ENCODE data around the gene RPL29. TPM values are rescaled to one million over a fixed set of nuclear protein-coding genes. Genes with fewer than 3 reads are reported as not detected.

Gene RPL29
- total RNA-seq, 1 donor from 2014 or later = 810 TPM

GRCh38 chr3:52021489-52022268 is 26.0 kb upstream of the RPL29 start:
- Histone ChIP-seq H3K27me3 (no peaks in the 10 kb centered on the region), H3K27ac (peak overlapping the region; percentile 51), H3K4me3 (no peak overlapping the region), H3K36me3 (no peaks in the 10 kb centered on the region), H3K9me3 (no peaks in the 10 kb centered on the region), H3K4me1 (peaks cover 13% of the 10 kb centered on the region)
- intact Hi-C loops (cut with DNase I) = no loop called here
- TF ChIP-seq CTCF (IDR thresholded peaks at IDR 0.05) = no peak
- ATAC-seq (no peak), DNase-seq (peak; percentile 64)

- ATAC-seq = no peak
- TF ChIP-seq CTCF (IDR thresholded peaks at IDR 0.05) = no peak
- Histone ChIP-seq H3K4me1 (peaks cover 13% of the 10 kb centered on the region), H3K27me3 (no peaks in the 10 kb centered on the region), H3K9me3 (no peaks in the 10 kb centered on the region), H3K4me3 (no peak overlapping the region), H3K27ac (no peak overlapping the region), H3K36me3 (no peaks in the 10 kb centered on the region)
- no peak for DNase-seq
- intact Hi-C loops (cut with DNase I) = no loop called here
Observed at GRCh38 chr3:52020796-52021195, 25.1 kb upstream of the RPL29 start.

GRCh38 chr3:52019352-52020080 is 23.8 kb upstream of the RPL29 start:
- no peak for TF ChIP-seq CTCF (IDR thresholded peaks at IDR 0.05)
- Histone ChIP-seq H3K27me3 (no peaks in the 10 kb centered on the region), H3K36me3 (no peaks in the 10 kb centered on the region), H3K4me1 (peaks cover 13% of the 10 kb centered on the region), H3K4me3 (no peak overlapping the region), H3K9me3 (no peaks in the 10 kb centered on the region), H3K27ac (no peak overlapping the region)
- ATAC-seq (peak; percentile 6), DNase-seq (peak; percentile 62)
- intact Hi-C loops (cut with DNase I) = no loop called here

GRCh38 chr3:52018319-52019000 is 22.8 kb upstream of the RPL29 start:
- Histone ChIP-seq H3K27ac (no peak overlapping the region), H3K4me3 (no peak overlapping the region), H3K4me1 (peaks cover 13% of the 10 kb centered on the region), H3K36me3 (no peaks in the 10 kb centered on the region), H3K27me3 (no peaks in the 10 kb centered on the region), H3K9me3 (no peaks in the 10 kb centered on the region)
- intact Hi-C loops (cut with DNase I) = no loop called here
- TF ChIP-seq CTCF (IDR thresholded peaks at IDR 0.05) = no peak
- DNase-seq = no peak
- no peak for ATAC-seq

- ATAC-seq (no peak), DNase-seq (peak; percentile 52)
- Histone ChIP-seq H3K27ac (no peak overlapping the region), H3K36me3 (no peaks in the 10 kb centered on the region), H3K4me3 (no peak overlapping the region), H3K27me3 (no peaks in the 10 kb centered on the region), H3K4me1 (peaks cover 20% of the 10 kb centered on the region), H3K9me3 (no peaks in the 10 kb centered on the region)
- no peak for TF ChIP-seq CTCF (IDR thresholded peaks at IDR 0.05)
- intact Hi-C loops (cut with DNase I) = no loop called here
Observed at GRCh38 chr3:52017586-52017985, 21.9 kb upstream of the RPL29 start.

Measured in upper lobe of right lung (tissue), 1 donor.